Measurements from ENCODE around the gene PLA2R1.

Gene PLA2R1

GRCh38 chr2:160062292-160063005 is at the start of gene PLA2R1:
TSS of gene PLA2R1 (minus strand) at chr2:160062615. CDS start at chr2:160062403, 212 bp downstream.
- no peaks in the 10 kb centered on the region for H3K36me3 ChIP-seq (replicated peaks)
- H3K27me3 ChIP-seq (replicated peaks), result no peaks in the 10 kb centered on the region
- DNase-seq, result no peak
- no peak within 1 kb of the TSS for H3K27ac ChIP-seq
- in situ Hi-C loops (cut with HindIII; ENCODE audit: low pct_ligation_motif_present, low sequenced_read_pairs), result no loop called here
- no peak for TF ChIP-seq CTCF (IDR thresholded peaks at IDR 0.05; ENCODE audit: low read depth, low read length, missing control alignments)
- peak within 1 kb of the TSS; percentile 75 for H3K4me3 ChIP-seq (ENCODE audit: low read depth, low read length)

DNA sequence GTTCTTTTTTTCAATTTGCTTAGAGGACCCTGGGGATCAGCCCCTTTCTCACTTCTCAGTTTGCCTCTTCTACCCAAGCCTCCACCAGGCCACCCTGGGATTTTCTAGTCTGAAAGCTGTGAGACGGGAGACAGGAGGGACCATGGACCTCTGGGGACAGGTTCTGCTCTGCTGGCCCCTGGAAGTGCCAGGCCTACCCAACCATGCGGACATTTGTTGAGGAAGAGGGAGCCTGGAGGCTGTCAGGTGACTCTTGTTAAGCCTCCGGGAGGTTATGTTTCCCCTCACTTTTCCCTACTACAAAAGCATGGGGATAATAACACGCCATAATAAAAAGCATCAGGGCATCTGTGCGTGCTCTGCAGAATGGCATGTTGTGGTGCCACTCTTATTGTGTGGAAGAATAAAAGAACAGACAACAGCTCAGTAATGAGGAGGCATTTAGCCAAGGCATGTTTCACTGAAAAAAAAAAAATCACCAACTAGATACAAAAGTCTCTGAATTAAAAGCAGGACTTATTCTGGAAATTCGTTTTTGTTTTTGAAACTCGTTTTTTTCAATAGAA is 48.3 kb upstream of the PLA2R1 start:
- Histone ChIP-seq H3K27me3 (replicated peaks) (no peaks in the 10 kb centered on the region), H3K36me3 (replicated peaks) (no peaks in the 10 kb centered on the region), H3K4me3 (ENCODE audit: low read depth, low read length) (no peak overlapping the region), H3K27ac (no peak overlapping the region)
- DNase-seq, result no peak
- no peak for TF ChIP-seq CTCF (IDR thresholded peaks at IDR 0.05; ENCODE audit: low read depth, low read length, missing control alignments)
- in situ Hi-C loops (cut with HindIII; ENCODE audit: low pct_ligation_motif_present, low sequenced_read_pairs), result no loop called here

GRCh38 chr2:160109939-160110673 is 47.7 kb upstream of the PLA2R1 start:
- peak; percentile 80 for TF ChIP-seq CTCF (IDR thresholded peaks at IDR 0.05; ENCODE audit: low read depth, low read length, missing control alignments)
- Histone ChIP-seq H3K27ac (no peak overlapping the region), H3K36me3 (replicated peaks) (no peaks in the 10 kb centered on the region), H3K4me3 (ENCODE audit: low read depth, low read length) (no peak overlapping the region), H3K27me3 (replicated peaks) (no peaks in the 10 kb centered on the region)
- in situ Hi-C loops (cut with HindIII; ENCODE audit: low pct_ligation_motif_present, low sequenced_read_pairs), result no loop called here
- DNase-seq, result peak; percentile 66

DNA sequence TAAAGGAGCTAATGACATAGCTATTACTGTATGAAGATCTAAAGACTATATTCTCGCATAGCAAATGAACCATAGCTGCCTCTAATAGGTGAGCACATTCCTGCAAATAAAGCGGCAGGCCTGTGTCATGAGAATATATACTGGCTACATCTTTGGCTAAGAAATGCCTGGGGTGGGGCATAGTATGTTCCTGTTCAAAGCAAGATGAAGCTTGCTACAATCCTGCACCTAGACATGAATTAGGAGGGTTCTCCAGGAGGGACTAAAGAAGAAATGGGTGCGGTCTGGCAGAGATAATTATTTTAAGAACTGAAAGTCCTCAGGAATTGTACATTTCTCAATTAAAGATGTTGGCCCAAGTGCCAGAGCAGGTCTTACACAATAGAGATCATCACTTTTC is 46.8 kb upstream of the PLA2R1 start:
- DNase-seq, result no peak
- Histone ChIP-seq H3K27me3 (replicated peaks) (no peaks in the 10 kb centered on the region), H3K4me3 (ENCODE audit: low read depth, low read length) (no peak overlapping the region), H3K27ac (no peak overlapping the region), H3K36me3 (replicated peaks) (no peaks in the 10 kb centered on the region)
- in situ Hi-C loops (cut with HindIII; ENCODE audit: low pct_ligation_motif_present, low sequenced_read_pairs), result no loop called here
- TF ChIP-seq CTCF (IDR thresholded peaks at IDR 0.05; ENCODE audit: low read depth, low read length, missing control alignments), result no peak

DNA sequence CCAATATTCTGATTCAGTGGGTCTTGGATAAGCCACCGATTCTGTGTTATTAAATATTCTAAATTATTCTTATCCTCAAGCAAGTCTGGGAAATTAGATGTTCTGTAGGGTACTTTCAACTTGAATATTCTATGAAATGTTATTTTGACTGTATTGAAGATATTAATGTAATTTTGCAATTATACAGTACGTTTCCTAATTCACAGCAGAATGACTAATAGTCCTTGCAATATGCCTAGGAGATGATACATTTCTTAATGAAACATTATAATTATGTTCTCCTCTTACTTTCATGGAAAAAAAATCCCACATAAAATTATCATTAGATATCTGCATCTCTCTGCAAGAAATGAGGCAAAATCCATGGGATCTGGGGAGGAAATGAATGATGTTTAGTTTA is 46.2 kb upstream of the PLA2R1 start:
- no peak for DNase-seq
- no peaks in the 10 kb centered on the region for H3K27me3 ChIP-seq (replicated peaks)
- no peaks in the 10 kb centered on the region for H3K36me3 ChIP-seq (replicated peaks)
- H3K27ac ChIP-seq, result no peak overlapping the region
- TF ChIP-seq CTCF (IDR thresholded peaks at IDR 0.05; ENCODE audit: low read depth, low read length, missing control alignments), result no peak
- no peak overlapping the region for H3K4me3 ChIP-seq (ENCODE audit: low read depth, low read length)
- in situ Hi-C loops (cut with HindIII; ENCODE audit: low pct_ligation_motif_present, low sequenced_read_pairs), result no loop called here

Measured in brain microvascular endothelial cell (primary cell).